Ureter (tissue), 1 donor: ENCODE measurements around the gene OR1N2. TPM values are rescaled to one million over a fixed set of nuclear protein-coding genes. Genes with fewer than 3 reads are reported as not detected.
"Not testable (repeated sequence)": the region's sequence is repeated elsewhere in the genome, so short reads cannot be mapped to it uniquely, and the experiment has no call there.

ENCODE experiments used
- DNase-seq: peaks from one replicate; pipeline ENCODE4 v3.0.0-alpha.2; 2020; ENCODE audit warnings: low spot score
- total RNA-seq: library from RNA; stranded (reverse); gene quantifications from one replicate; pipeline ENCODE4 v1.2.4, GENCODE V29; 2023
- donor health status: DM: yes; HTN: yes; CAD: no.

The OR1N2 gene
- not detected for total RNA-seq

GRCh38 chr9:122552812-122553211, at the start of gene OR1N2:
Gene OR1N2 (plus strand): TSS chr9:122553112. CDS start chr9:122553212, 100 bp downstream.
- DNase-seq: no peak

GRCh38 chr9:122506964-122507363, 45.9 kb upstream of the OR1N2 start:
- DNase-seq: no peak

- no peak for DNase-seq
Observed at GRCh38 chr9:122510502-122510901, 42.4 kb upstream of the OR1N2 start, which contains the start of gene OR1J2. Gene OR1J2 (plus strand): TSS chr9:122510802. CDS start chr9:122510802, 0 bp downstream.

GRCh38 chr9:122518226-122518625, 34.7 kb upstream of the OR1N2 start:
- no peak for DNase-seq

GRCh38 chr9:122518841-122519240, 34.1 kb upstream of the OR1N2 start, which contains the start of gene OR1J4:
Gene OR1J4 (plus strand): TSS chr9:122519141. CDS start chr9:122519141, 0 bp downstream.
- no peak for DNase-seq

- no peak for DNase-seq
Observed at GRCh38 chr9:122519376-122519775, 33.5 kb upstream of the OR1N2 start.

- DNase-seq: no peak
Observed at GRCh38 chr9:122526602-122527001, 26.3 kb upstream of the OR1N2 start.

GRCh38 chr9:122527193-122527592, 25.7 kb upstream of the OR1N2 start, which contains the start of gene OR1N1:
Gene OR1N1 (minus strand): TSS chr9:122527293. CDS start chr9:122527293, 0 bp downstream.
- DNase-seq: no peak

GRCh38 chr9:122531157-122531556, 21.8 kb upstream of the OR1N2 start:
- DNase-seq: not testable (repeated sequence)

GRCh38 chr9:122536134-122536533, 16.8 kb upstream of the OR1N2 start:
- DNase-seq: no peak

GRCh38 chr9:122537066-122537465, 15.8 kb upstream of the OR1N2 start:
- not testable (repeated sequence) for DNase-seq

GRCh38 chr9:122538757-122539156, 14.2 kb upstream of the OR1N2 start:
- no peak for DNase-seq

GRCh38 chr9:122546196-122546595, 6.7 kb upstream of the OR1N2 start:
- DNase-seq: no peak

GRCh38 chr9:122551371-122551770, 1.5 kb upstream of the OR1N2 start:
- DNase-seq: no peak

GRCh38 chr9:122561446-122561845, 8.5 kb downstream of the OR1N2 start:
- DNase-seq: no peak

GRCh38 chr9:122562134-122562760, 9.3 kb downstream of the OR1N2 start:
- DNase-seq: no peak

GRCh38 chr9:122567901-122568300, 15.0 kb downstream of the OR1N2 start:
- no peak for DNase-seq

GRCh38 chr9:122572456-122572855, 19.5 kb downstream of the OR1N2 start:
- no peak for DNase-seq

- no peak for DNase-seq
Observed at GRCh38 chr9:122579874-122580273, 27.0 kb downstream of the OR1N2 start.

- no peak for DNase-seq
Observed at GRCh38 chr9:122580360-122580759, 27.4 kb downstream of the OR1N2 start.

GRCh38 chr9:122583284-122583683, 30.4 kb downstream of the OR1N2 start, which contains the start of gene OR1L8:
Gene OR1L8 (minus strand): TSS chr9:122583384. CDS start chr9:122568477, 14,907 bp downstream.
- DNase-seq: not testable (repeated sequence)
